PC-3 (cell line): ENCODE data around the gene NLRP12.

Experiments used
- CTCF ChIP-seq: fragments of 300-600 bp; sonication (generic); conservative IDR thresholded peaks from 2 replicates; pipeline ENCODE4 v1.5.1; 2017; ENCODE audit warnings: antibody characterized with exemption, low read depth, mild to moderate bottlenecking, low read length
- EZH2 ChIP-seq: fragments of 300-600 bp; sonication (generic); IDR thresholded peaks from one replicate; pipeline ENCODE4 v1.6.1; 2017; ENCODE audit warnings: antibody characterized with exemption, mild to moderate bottlenecking, low read length; ENCODE audit not compliant: unreplicated experiment
- EZH2phosphoT487 ChIP-seq: fragments of 300-600 bp; sonication (generic); IDR thresholded peaks from 2 replicates; pipeline ENCODE4 v1.6.1; 2018; ENCODE audit warnings: mild to moderate bottlenecking, antibody characterized with exemption, low read length, borderline replicate concordance

DNA sequence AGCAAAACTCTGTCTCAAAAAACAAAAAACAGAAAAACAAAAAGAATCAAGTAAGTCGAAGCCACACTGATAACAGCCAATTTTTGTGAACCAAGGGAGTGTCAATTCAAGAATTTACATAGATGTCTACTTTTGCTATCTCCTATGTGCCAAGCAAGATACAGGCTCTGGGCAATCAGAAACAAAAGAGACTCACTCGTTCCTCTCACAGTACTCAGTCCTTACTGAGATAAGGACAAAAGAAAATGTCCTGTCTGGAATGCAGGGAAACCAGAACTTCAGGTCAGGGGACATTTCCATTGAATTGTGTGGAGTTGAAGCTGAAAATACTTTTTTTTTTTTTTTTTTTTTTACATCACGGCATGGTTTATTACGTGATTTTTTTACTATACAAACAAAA is 53.0 kb downstream of the NLRP12 start:
- TF ChIP-seq CTCF (no peak), EZH2 (no peak), EZH2phosphoT487 (no peak)
